ENCODE measurements around the gene PAPLN. TPM values are rescaled to one million over a fixed set of nuclear protein-coding genes. Genes with fewer than 3 reads are reported as not detected.

PAPLN gene
- total RNA-seq, 2 donors from 2014 or later: 2.8 to 8.3 TPM

- intact Hi-C loops (cut with DNase I, micrococcal nuclease): no loop called here
- ATAC-seq: peak; percentile 9
- DNase-seq: no peak
Observed at GRCh38 chr14:73227812-73228781, 9.2 kb upstream of the PAPLN start.

GRCh38 chr14:73230051-73230450 lies 7.3 kb upstream of the PAPLN start:
- intact Hi-C loops (cut with DNase I, micrococcal nuclease): no loop called here
- no peak for ATAC-seq
- no peak for DNase-seq

- ATAC-seq: peak; percentile 16
Observed at GRCh38 chr14:73231981-73232851, 5.1 kb upstream of the PAPLN start.

GRCh38 chr14:73232984-73233383 lies 4.3 kb upstream of the PAPLN start:
- intact Hi-C loops (cut with DNase I, micrococcal nuclease): no loop called here
- ATAC-seq (no peak), DNase-seq (no peak)

More at GRCh38 chr14:73231981-73232851, 5.1 kb upstream of the PAPLN start:
- intact Hi-C loops (cut with DNase I, micrococcal nuclease): no loop called here
- no peak for DNase-seq

- ATAC-seq: no peak
- intact Hi-C loops (cut with DNase I, micrococcal nuclease): no loop called here
Observed at GRCh38 chr14:73233564-73233963, 3.7 kb upstream of the PAPLN start.

GRCh38 chr14:73234029-73234428 lies 3.3 kb upstream of the PAPLN start:
- no peak for ATAC-seq
- no peak for DNase-seq
- intact Hi-C loops (cut with DNase I, micrococcal nuclease): no loop called here

More at GRCh38 chr14:73233564-73233963, 3.7 kb upstream of the PAPLN start:
- no peak for DNase-seq

GRCh38 chr14:73234586-73235394 lies 2.5 kb upstream of the PAPLN start:
- DNase-seq (no peak), ATAC-seq (no peak)
- intact Hi-C loops (cut with DNase I, micrococcal nuclease): no loop called here

- peak; percentile 33 for ATAC-seq
- peak in 1 of 2 donors; percentile 45 for DNase-seq
- intact Hi-C loops (cut with DNase I, micrococcal nuclease): no loop called here
Observed at GRCh38 chr14:73235531-73236155, 1.7 kb upstream of the PAPLN start.

- intact Hi-C loops (cut with DNase I, micrococcal nuclease): no loop called here
- DNase-seq (no peak), ATAC-seq (no peak)
Observed at GRCh38 chr14:73236157-73236556, 1.1 kb upstream of the PAPLN start.

- ATAC-seq: no peak
- DNase-seq: no peak
- intact Hi-C loops (cut with DNase I, micrococcal nuclease): no loop called here
Observed at GRCh38 chr14:73236752-73237218, 521 bp upstream of the PAPLN start.

GRCh38 chr14:73237786-73238423 lies 599 bp downstream of the PAPLN start:
- intact Hi-C loops (cut with DNase I, micrococcal nuclease): no loop called here
- DNase-seq: no peak
- peak; percentile 46 for ATAC-seq

- no peak for ATAC-seq
Observed at GRCh38 chr14:73238424-73238852, 1.1 kb downstream of the PAPLN start.

GRCh38 chr14:73238941-73239340 lies 1.6 kb downstream of the PAPLN start:
- DNase-seq (no peak), ATAC-seq (no peak)
- intact Hi-C loops (cut with DNase I, micrococcal nuclease): no loop called here

More at GRCh38 chr14:73238424-73238852, 1.1 kb downstream of the PAPLN start:
- no peak for DNase-seq
- intact Hi-C loops (cut with DNase I, micrococcal nuclease): no loop called here

- DNase-seq: no peak
- no peak for ATAC-seq
- intact Hi-C loops (cut with DNase I, micrococcal nuclease): no loop called here
Observed at GRCh38 chr14:73239393-73240241, 2.3 kb downstream of the PAPLN start.

GRCh38 chr14:73240816-73241480 lies 3.6 kb downstream of the PAPLN start:
- DNase-seq (no peak), ATAC-seq (no peak)
- intact Hi-C loops (cut with DNase I, micrococcal nuclease): no loop called here

- intact Hi-C loops (cut with DNase I, micrococcal nuclease): no loop called here
- ATAC-seq (peak; percentile 58), DNase-seq (peak in 1 of 2 donors; percentile 36)
Observed at GRCh38 chr14:73241481-73242165, 4.3 kb downstream of the PAPLN start.

Data from left colon (tissue), 2 donors.